Fibroblast of lung (primary cell): ENCODE data around the gene SNRPA. TPM values are rescaled to one million over a fixed set of nuclear protein-coding genes. Genes with fewer than 3 reads are reported as not detected.

Experiments
- DNase-seq, 2 donors: peaks; one replicate each; pipeline versions ENCODE4 v3.0.0 to v3.0.0-alpha.2; 2010; ENCODE audit warnings: low read depth in 2 of 2
- H2AFZ ChIP-seq: 2 replicates; pipeline ENCODE4 v1.5.1; 2012; ENCODE audit warnings: low read length, control low read depth, inconsistent platforms
- H3K27ac ChIP-seq: 2 replicates; pipeline ENCODE4 v1.5.1; 2011; ENCODE audit warnings: low read length, control low read depth; ENCODE audit not compliant: insufficient read depth
- H3K27me3 ChIP-seq: 2 replicates; pipeline ENCODE4 v1.5.1; 2011; ENCODE audit warnings: mild to moderate bottlenecking, low read length; ENCODE audit not compliant: control insufficient read depth, insufficient read depth
- H3K36me3 ChIP-seq: 2 replicates; pipeline ENCODE4 v1.5.1; 2011; ENCODE audit warnings: low read length; ENCODE audit not compliant: control insufficient read depth, insufficient read depth
- H3K4me1 ChIP-seq: 2 replicates; pipeline ENCODE4 v1.5.1; 2011; ENCODE audit warnings: low read length; ENCODE audit not compliant: control insufficient read depth, insufficient read depth; ENCODE audit errors: extremely low read depth
- H3K4me2 ChIP-seq: 2 replicates; pipeline ENCODE4 v1.5.1; 2011; ENCODE audit warnings: low read length, control low read depth; ENCODE audit not compliant: insufficient read depth; ENCODE audit errors: extremely low read depth
- H3K4me3 ChIP-seq, 4 experiments: fragments of 200-600 bp in 1 of 4; sonication (generic) in 1 of 4; replicated peaks in 1 of 4; 2 replicates each; pipeline ENCODE4 v1.5.1; 2011 to 2016; ENCODE audit warnings: low read length in 4 of 4, low read depth in 3 of 4, mild to moderate bottlenecking in 3 of 4, control low read depth in 2 of 4, inconsistent platforms in 1 of 4, mixed read lengths in 1 of 4; ENCODE audit not compliant: insufficient read depth in 1 of 4; ENCODE audit errors: control extremely low read depth in 1 of 4
- H3K79me2 ChIP-seq: 2 replicates; pipeline ENCODE4 v1.5.1; 2012; ENCODE audit warnings: mild to moderate bottlenecking, low read length, inconsistent platforms; ENCODE audit not compliant: control insufficient read depth, insufficient read depth
- H3K9ac ChIP-seq: 2 replicates; pipeline ENCODE4 v1.5.1; 2011; ENCODE audit warnings: mild to moderate bottlenecking, low read length, control low read depth; ENCODE audit not compliant: insufficient read depth
- H3K9me3 ChIP-seq: 2 replicates; pipeline ENCODE4 v1.5.1; 2012; ENCODE audit warnings: low read depth, low read length; ENCODE audit not compliant: control insufficient read depth, insufficient read depth
- H4K20me1 ChIP-seq: 2 replicates; pipeline ENCODE4 v1.5.1; 2011; ENCODE audit warnings: low read length; ENCODE audit not compliant: control insufficient read depth, insufficient read depth; ENCODE audit errors: extremely low read depth
- EZH2 ChIP-seq: IDR thresholded peaks from 2 replicates; pipeline ENCODE4 v1.5.1; 2012; ENCODE audit warnings: low read length, control low read depth, mild to moderate bottlenecking; ENCODE audit errors: missing control alignments
- polyA plus RNA-seq, 2 donors: library from polyadenylated mRNA; depleted of rRNA in 1 of 2; stranded (reverse) in 1 of 2; unstranded in 1 of 2; fragments of >200 nt; gene quantifications; 2 replicates each; pipeline ENCODE4 v1.2.1, GENCODE V29; 2011 to 2012; ENCODE audit warnings: missing spikeins in 1 of 2
- total RNA-seq: library from RNA; depleted of rRNA; stranded (reverse); fragments of >200 nt; gene quantifications from 2 replicates; pipeline ENCODE4 v1.2.1, GENCODE V29; 2014
- TF ChIP-seq, protein P1 (sequence below), 2 donors: IDR thresholded peaks in 1 of 2; conservative IDR thresholded peaks in 1 of 2; 1 replicate in 1 of 2; 2 replicates in 1 of 2; pipeline ENCODE4 v1.5.1; 2011 to 2012; ENCODE audit warnings: low read length in 2 of 2, control low read depth in 1 of 2, inconsistent platforms in 1 of 2, low read depth in 1 of 2, mild to moderate bottlenecking in 1 of 2

Gene SNRPA
- total and polyA plus RNA-seq, 2 donors (not counting 1 experiment from before 2014, with no cell fraction given): 41.9 to 74.4 TPM

DNA sequence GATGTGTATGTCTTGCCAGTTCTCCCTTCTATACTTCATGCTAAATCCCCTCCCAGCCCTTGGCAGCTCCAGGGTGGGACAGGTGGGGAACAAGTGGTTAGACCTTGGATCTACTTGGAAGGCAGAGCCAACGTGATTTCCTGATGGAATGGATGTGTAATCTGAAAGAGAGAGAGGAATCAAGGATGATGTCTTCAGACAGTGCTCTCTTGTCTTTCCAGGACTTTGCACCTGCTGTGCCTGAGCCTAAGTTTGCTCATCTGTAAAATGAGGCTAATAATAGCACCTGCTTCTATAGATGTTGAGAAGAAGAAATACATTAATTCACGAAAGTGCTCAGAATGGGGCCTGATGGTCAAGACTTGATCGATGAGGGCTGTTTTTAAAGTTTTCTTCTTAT, 41.0 kb downstream of the SNRPA start:
- Histone ChIP-seq H3K27me3 (no peaks in the 10 kb centered on the region), H4K20me1 (no peaks in the 10 kb centered on the region), H3K79me2 (no peaks in the 10 kb centered on the region), H3K4me1 (no peaks in the 10 kb centered on the region), H3K4me3 (no peak overlapping the region), H3K36me3 (peaks cover 3% of the 10 kb centered on the region), H3K4me2 (no peak overlapping the region), H3K27ac (no peak overlapping the region), H3K9ac (no peak overlapping the region), H2AFZ (no peak overlapping the region), H3K9me3 (no peaks in the 10 kb centered on the region)
- no peak for DNase-seq
- TF ChIP-seq, protein P1, sequence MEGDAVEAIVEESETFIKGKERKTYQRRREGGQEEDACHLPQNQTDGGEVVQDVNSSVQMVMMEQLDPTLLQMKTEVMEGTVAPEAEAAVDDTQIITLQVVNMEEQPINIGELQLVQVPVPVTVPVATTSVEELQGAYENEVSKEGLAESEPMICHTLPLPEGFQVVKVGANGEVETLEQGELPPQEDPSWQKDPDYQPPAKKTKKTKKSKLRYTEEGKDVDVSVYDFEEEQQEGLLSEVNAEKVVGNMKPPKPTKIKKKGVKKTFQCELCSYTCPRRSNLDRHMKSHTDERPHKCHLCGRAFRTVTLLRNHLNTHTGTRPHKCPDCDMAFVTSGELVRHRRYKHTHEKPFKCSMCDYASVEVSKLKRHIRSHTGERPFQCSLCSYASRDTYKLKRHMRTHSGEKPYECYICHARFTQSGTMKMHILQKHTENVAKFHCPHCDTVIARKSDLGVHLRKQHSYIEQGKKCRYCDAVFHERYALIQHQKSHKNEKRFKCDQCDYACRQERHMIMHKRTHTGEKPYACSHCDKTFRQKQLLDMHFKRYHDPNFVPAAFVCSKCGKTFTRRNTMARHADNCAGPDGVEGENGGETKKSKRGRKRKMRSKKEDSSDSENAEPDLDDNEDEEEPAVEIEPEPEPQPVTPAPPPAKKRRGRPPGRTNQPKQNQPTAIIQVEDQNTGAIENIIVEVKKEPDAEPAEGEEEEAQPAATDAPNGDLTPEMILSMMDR (conservative IDR thresholded peaks at IDR 0.05 in 1 of 2, IDR thresholded peaks at IDR 0.05 in 1 of 2; ENCODE audit: low read depth in 1 of 2, low read length in 2 of 2): no peak
- TF ChIP-seq EZH2: no peak

DNA sequence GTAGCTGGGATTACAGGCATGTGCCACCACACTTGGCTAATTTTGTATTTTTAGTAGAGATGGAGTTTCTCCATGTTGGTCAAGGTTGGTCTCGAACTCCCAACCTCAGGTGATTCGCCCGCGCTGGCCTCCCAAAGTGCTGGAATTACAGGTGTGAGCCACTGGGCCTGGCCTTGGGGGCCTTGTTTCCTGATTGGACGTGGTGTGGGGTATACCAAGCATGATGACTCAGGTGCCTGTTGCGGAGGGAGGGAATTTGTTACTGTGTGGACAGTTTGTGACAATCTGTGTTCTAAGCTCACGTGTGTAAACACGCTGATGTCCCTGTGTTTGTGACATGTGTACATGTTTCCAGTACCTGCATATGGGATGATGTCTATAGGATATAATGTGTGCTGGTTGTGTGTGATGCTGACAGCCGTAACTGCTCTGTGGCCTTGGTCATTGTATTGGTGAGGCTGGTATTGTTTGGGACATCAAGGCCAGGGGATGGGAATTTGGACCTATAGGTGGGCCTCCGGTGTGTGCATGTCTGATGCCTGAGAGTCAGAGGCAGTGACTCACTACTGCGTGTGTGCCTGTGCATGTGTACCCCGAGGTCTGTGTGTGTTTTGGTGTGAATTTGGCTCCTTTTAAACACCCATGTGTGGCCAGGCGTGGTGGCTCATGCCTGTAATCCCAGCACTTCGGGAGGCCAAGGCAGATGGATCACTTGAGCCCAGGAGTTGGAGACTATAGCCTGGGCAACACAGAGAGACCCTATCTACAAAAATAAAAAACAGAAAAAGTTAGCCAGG, 46.4 kb downstream of the SNRPA start:
- H3K4me1 ChIP-seq: peaks cover 22% of the 10 kb centered on the region
- H4K20me1 ChIP-seq: peaks cover 2% of the 10 kb centered on the region
- H3K27ac ChIP-seq: peak overlapping the region; percentile 61
- H3K79me2 ChIP-seq: peaks cover 29% of the 10 kb centered on the region
- H3K9me3 ChIP-seq: no peaks in the 10 kb centered on the region
- TF ChIP-seq EZH2: no peak
- H3K9ac ChIP-seq: no peak overlapping the region
- H3K4me2 ChIP-seq: no peak overlapping the region
- DNase-seq: no peak
- no peak overlapping the region for H2AFZ ChIP-seq
- H3K4me3 ChIP-seq: peak overlapping the region in 1 of 4 experiments; percentile 66
- H3K27me3 ChIP-seq: no peaks in the 10 kb centered on the region
- H3K36me3 ChIP-seq: peaks cover 9% of the 10 kb centered on the region

DNA sequence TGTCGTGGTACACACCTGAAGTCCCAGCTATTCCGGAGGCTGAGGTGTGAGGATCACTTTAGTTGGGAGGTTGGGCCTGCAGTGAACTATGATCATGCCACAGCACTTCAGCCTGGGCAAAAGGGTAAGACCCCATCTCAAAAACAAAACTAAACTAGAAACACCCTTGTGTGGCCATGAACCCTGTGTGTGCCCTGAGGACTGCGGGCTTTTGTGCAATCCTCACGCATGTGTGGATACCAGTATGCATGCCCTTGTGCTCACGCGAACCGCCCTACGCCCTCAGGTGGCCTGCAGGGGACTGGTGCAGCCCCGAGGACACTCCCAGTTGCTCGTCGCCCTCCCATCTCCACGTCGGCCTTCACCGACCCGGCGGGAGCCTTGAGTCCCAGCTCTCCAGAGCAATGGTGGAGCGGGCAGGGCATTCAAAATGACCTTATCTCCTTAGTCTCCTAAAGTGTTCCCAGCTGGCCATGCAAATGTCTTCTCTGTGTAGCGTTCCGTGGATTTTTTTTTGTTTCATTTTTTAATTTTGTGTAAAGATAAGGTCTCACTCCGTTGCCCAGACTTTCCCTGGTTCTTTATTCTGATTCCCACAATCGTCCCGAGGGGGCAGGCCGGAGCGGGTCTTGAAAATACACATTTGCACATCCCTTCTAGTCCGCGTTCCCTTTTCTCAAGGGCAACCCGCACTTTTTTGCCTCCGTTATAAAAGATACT, 47.1 kb downstream of the SNRPA start:
- peak overlapping the region; percentile 61 for H3K27ac ChIP-seq
- no peaks in the 10 kb centered on the region for H3K27me3 ChIP-seq
- H2AFZ ChIP-seq: peak overlapping the region; percentile 80
- peak overlapping the region; percentile 59 for H3K4me2 ChIP-seq
- peak overlapping the region; percentile 45 to 81 (median 59) for H3K4me3 ChIP-seq
- no peak for TF ChIP-seq EZH2
- TF ChIP-seq, protein P1 (conservative IDR thresholded peaks at IDR 0.05 in 1 of 2, IDR thresholded peaks at IDR 0.05 in 1 of 2; ENCODE audit: low read depth in 1 of 2, low read length in 2 of 2): peak; percentile 50 to 61
- peak overlapping the region; percentile 55 for H3K9ac ChIP-seq
- H4K20me1 ChIP-seq: peaks cover 2% of the 10 kb centered on the region
- peaks cover 13% of the 10 kb centered on the region for H3K36me3 ChIP-seq
- peaks cover 29% of the 10 kb centered on the region for H3K4me1 ChIP-seq
- peak; percentile 52 to 55 for DNase-seq
- H3K9me3 ChIP-seq: no peaks in the 10 kb centered on the region
- peaks cover 37% of the 10 kb centered on the region for H3K79me2 ChIP-seq
